Natural killer cell (primary cell): ENCODE results near the gene DNMT3B. TPM values are rescaled to one million over a fixed set of nuclear protein-coding genes. Genes with fewer than 3 reads are reported as not detected.

Experiments
- ATAC-seq, 3 donors: fragments of 150-1000 bp in 2 of 3; fragments of 200-7000 bp in 1 of 3; cut with Tn5 transposase; 1 replicate in 1 of 3; 2 replicates in 2 of 3; pipeline ENCODE4 v1.10.0; 2021; ENCODE audit warnings: mild to moderate bottlenecking in 2 of 3, moderate library complexity in 2 of 3
- DNase-seq, 2 donors: peaks; one replicate each; pipeline versions ENCODE4 v3.0.0 to v3.0.0-alpha.2; 2013 to 2021; ENCODE audit warnings: mixed read lengths in 1 of 2
- H3K27ac ChIP-seq: one replicate; pipeline ENCODE4 v1.5.1; 2013; ENCODE audit warnings: mild to moderate bottlenecking, low read length
- H3K27me3 ChIP-seq: one replicate; pipeline ENCODE4 v1.6.1; 2013; ENCODE audit warnings: low read length; ENCODE audit not compliant: control insufficient read depth, insufficient read depth
- H3K36me3 ChIP-seq: one replicate; pipeline ENCODE4 v1.6.1; 2013; ENCODE audit warnings: low read length; ENCODE audit not compliant: control insufficient read depth, insufficient read depth
- H3K4me1 ChIP-seq: one replicate; pipeline ENCODE4 v1.6.1; 2013; ENCODE audit warnings: low read length; ENCODE audit not compliant: control insufficient read depth, insufficient read depth
- H3K4me3 ChIP-seq: one replicate; pipeline ENCODE4 v1.5.1; 2013; ENCODE audit warnings: low read length
- H3K9me3 ChIP-seq: one replicate; pipeline ENCODE4 v1.6.1; 2013; ENCODE audit warnings: low read length; ENCODE audit not compliant: control insufficient read depth, insufficient read depth
- H3K27ac Mint-ChIP-seq, 2 donors: one replicate each; pipeline ENCODE4 v1.8.0; 2022; ENCODE audit warnings: mild to moderate bottlenecking in 2 of 2, mixed read lengths in 2 of 2, moderate library complexity in 1 of 2
- H3K27me3 Mint-ChIP-seq, 2 donors: one replicate each; pipeline ENCODE4 v1.8.0; 2022; ENCODE audit warnings: low read depth in 2 of 2, mixed read lengths in 2 of 2
- H3K36me3 Mint-ChIP-seq: one replicate; pipeline ENCODE4 v1.8.0; 2022; ENCODE audit warnings: mixed read lengths
- H3K4me1 Mint-ChIP-seq, 2 donors: one replicate each; pipeline ENCODE4 v1.8.0; 2022; ENCODE audit warnings: mixed read lengths in 2 of 2
- H3K4me3 Mint-ChIP-seq: one replicate; pipeline ENCODE4 v1.8.0; 2022; ENCODE audit warnings: mild to moderate bottlenecking, moderate library complexity, mixed read lengths
- H3K9me3 Mint-ChIP-seq, 2 donors: one replicate each; pipeline ENCODE4 v1.8.0; 2022; ENCODE audit warnings: mixed read lengths in 2 of 2
- WGBS: methylation state at CpG from one replicate; pipeline ENCODE4 v1.1.7; 2013; ENCODE audit warnings: missing lambda C conversion rate; ENCODE audit not compliant: insufficient coverage; 5-methylcytosine and 5-hydroxymethylcytosine counted together
- intact Hi-C: fragments of 100-400 bp; cut with micrococcal nuclease; formaldehyde crosslinking; loops from one replicate; pipeline ENCODE4 v1.14.2; 2022
- total RNA-seq, 4 donors: library from RNA; stranded (reverse); fragments of 120-200 nt in 1 of 4; gene quantifications; one replicate each; pipeline versions ENCODE4 v1.2.3 to v1.2.4, GENCODE V29; 2013 to 2022
- TF ChIP-seq, protein P1 (sequence below): fragments of 200-600 bp; IDR thresholded peaks from one replicate; pipeline ENCODE4 v1.8.0; 2022; ENCODE audit warnings: antibody characterized with exemption

Gene DNMT3B
- total RNA-seq, 3 donors from 2014 or later (not counting 1 experiment from before 2014, with no cell fraction given), result 0.42 to 0.68 (median 0.43) TPM

DNA sequence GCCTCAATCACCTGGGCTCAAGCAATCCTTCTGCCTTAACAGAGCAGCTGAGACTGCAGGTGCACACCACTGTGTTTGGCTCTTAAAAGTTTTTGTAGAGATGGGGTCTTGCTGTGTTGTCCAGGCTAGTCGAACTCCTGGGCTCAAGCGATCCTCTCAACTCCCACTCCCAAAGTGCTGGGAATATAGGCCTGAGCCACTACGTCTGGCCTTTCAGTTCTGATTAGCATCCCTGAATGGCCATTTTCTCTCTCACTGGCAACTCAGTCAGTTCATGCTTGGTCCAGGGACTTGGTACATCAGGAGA, 28.5 kb downstream of the DNMT3B start:
- Mint-ChIP-seq H3K4me3 (no peak overlapping the region), H3K9me3 (no peaks in the 10 kb centered on the region), H3K27me3 (no peaks in the 10 kb centered on the region), H3K4me1 (peaks cover 7 to 13% of the 10 kb centered on the region in 2 donors), H3K27ac (no peak overlapping the region), H3K36me3 (no peaks in the 10 kb centered on the region)
- Histone ChIP-seq H3K27me3 (no peaks in the 10 kb centered on the region), H3K4me3 (no peak overlapping the region), H3K27ac (no peak overlapping the region), H3K36me3 (no peaks in the 10 kb centered on the region), H3K4me1 (peaks cover 6% of the 10 kb centered on the region), H3K9me3 (no peaks in the 10 kb centered on the region)
- TF ChIP-seq, protein P1, sequence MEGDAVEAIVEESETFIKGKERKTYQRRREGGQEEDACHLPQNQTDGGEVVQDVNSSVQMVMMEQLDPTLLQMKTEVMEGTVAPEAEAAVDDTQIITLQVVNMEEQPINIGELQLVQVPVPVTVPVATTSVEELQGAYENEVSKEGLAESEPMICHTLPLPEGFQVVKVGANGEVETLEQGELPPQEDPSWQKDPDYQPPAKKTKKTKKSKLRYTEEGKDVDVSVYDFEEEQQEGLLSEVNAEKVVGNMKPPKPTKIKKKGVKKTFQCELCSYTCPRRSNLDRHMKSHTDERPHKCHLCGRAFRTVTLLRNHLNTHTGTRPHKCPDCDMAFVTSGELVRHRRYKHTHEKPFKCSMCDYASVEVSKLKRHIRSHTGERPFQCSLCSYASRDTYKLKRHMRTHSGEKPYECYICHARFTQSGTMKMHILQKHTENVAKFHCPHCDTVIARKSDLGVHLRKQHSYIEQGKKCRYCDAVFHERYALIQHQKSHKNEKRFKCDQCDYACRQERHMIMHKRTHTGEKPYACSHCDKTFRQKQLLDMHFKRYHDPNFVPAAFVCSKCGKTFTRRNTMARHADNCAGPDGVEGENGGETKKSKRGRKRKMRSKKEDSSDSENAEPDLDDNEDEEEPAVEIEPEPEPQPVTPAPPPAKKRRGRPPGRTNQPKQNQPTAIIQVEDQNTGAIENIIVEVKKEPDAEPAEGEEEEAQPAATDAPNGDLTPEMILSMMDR, result no peak
- intact Hi-C loops, result loop anchor here (2.0 to 5.0 kb wide), 3 partner anchors 154 to 507 kb away; no protein-coding TSS in a partner anchor
- DNase-seq (no peak), ATAC-seq (no peak)
- WGBS, result 90% methylated on average over 3 of the region's 3 CpGs

DNA sequence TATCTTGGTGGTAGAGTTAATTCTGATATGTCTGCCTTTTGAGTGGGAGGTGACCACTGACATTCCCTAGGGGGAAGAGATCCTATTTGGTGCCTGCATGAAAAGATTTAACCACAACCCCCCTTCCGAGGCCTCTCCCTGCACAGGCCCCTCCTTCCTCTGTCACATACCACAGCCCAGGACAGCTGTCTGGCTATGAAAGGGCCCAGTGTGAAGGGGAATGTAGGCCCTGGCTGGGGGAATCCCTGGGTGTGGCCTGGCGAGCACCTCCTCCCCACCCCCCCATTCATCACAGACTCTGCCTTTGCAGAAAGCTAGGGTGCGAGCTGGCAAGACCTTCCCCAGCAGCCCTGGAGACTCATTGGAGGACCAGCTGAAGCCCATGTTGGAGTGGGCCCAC, 30.1 kb downstream of the DNMT3B start:
- peaks cover 7 to 13% of the 10 kb centered on the region in 2 donors for H3K4me1 Mint-ChIP-seq
- H3K4me3 Mint-ChIP-seq, result no peak overlapping the region
- no peaks in the 10 kb centered on the region for H3K27me3 Mint-ChIP-seq
- Histone ChIP-seq H3K4me1 (peaks cover 6% of the 10 kb centered on the region), H3K4me3 (no peak overlapping the region), H3K27me3 (no peaks in the 10 kb centered on the region), H3K9me3 (no peaks in the 10 kb centered on the region), H3K27ac (no peak overlapping the region), H3K36me3 (no peaks in the 10 kb centered on the region)
- no peak overlapping the region for H3K27ac Mint-ChIP-seq
- TF ChIP-seq, protein P1, result no peak
- WGBS, result 54% methylated on average over 2 of the region's 3 CpGs
- peak in 2 of 3 donors; percentile 36 to 37 for ATAC-seq
- H3K9me3 Mint-ChIP-seq, result no peaks in the 10 kb centered on the region
- intact Hi-C loops, result loop anchor here (5.0 kb wide), 1 partner anchor 505 kb away; no protein-coding TSS in a partner anchor
- DNase-seq, result peak in 1 of 2 donors; percentile 73
- H3K36me3 Mint-ChIP-seq, result no peaks in the 10 kb centered on the region

DNA sequence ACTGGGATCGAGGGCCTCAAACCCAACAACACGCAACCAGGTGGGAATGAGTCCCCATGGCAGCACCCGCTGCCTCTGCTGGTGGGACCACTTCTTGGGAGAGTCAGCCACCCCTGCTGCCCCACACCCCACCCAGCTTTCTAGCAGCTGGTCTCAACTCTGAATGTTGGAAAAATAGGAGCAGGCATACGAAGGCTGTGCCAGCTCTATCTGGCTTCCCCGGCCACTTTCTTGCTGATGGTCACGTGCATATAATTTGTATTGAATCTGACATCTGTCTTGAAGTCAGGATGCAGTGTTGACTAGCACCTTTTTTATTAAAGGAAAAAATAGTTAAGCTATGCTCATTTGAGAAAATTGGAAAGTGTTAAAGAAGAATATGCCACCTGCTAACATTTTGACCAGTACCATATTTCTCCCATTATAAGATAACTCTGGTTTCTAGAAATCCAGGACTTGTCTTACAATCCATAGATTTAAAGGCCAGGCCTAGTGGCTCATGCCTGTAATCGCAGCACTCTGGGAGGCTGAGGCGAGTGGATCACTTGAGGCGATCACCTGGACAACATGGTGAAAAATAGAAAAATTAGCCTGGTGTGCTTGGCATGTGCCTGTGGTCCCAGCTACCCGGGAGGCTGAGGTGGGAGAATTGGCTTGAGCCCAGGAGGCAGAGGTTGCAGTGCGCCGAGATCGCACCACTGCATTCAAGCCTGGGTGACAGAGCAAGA, 30.7 kb downstream of the DNMT3B start:
- H3K4me3 Mint-ChIP-seq, result no peak overlapping the region
- intact Hi-C loops, result loop anchor here (5.0 kb wide), 1 partner anchor 504 kb away; no protein-coding TSS in a partner anchor

More for the DNA sequence above, 30.7 kb downstream of the DNMT3B start:
- Histone ChIP-seq H3K4me3 (no peak overlapping the region), H3K9me3 (no peaks in the 10 kb centered on the region), H3K27me3 (no peaks in the 10 kb centered on the region), H3K27ac (no peak overlapping the region), H3K36me3 (no peaks in the 10 kb centered on the region), H3K4me1 (peaks cover 6% of the 10 kb centered on the region)
- Mint-ChIP-seq H3K27me3 (no peaks in the 10 kb centered on the region), H3K36me3 (no peaks in the 10 kb centered on the region), H3K9me3 (no peaks in the 10 kb centered on the region), H3K4me1 (peaks cover 7 to 13% of the 10 kb centered on the region in 2 donors), H3K27ac (no peak overlapping the region)
- WGBS, result 80% methylated on average over 13 of the region's 13 CpGs
- DNase-seq, result no peak
- no peak for ATAC-seq
- TF ChIP-seq, protein P1, result no peak
